GM18505 (cell line): Measurements from ENCODE around the gene TUT7.

Source experiments
- ATAC-seq: cut with Tn5 transposase; IDR thresholded peaks from one replicate; pipeline ENCODE4 v1.9.1; 2021; ENCODE audit not compliant: unreplicated experiment
- POLR2A ChIP-seq: IDR thresholded peaks from 4 replicates; pipeline ENCODE4 v1.6.1; 2011; ENCODE audit warnings: borderline replicate concordance; ENCODE audit not compliant: insufficient read depth, insufficient read length; ENCODE audit errors: extremely low read depth

Gene TUT7

DNA sequence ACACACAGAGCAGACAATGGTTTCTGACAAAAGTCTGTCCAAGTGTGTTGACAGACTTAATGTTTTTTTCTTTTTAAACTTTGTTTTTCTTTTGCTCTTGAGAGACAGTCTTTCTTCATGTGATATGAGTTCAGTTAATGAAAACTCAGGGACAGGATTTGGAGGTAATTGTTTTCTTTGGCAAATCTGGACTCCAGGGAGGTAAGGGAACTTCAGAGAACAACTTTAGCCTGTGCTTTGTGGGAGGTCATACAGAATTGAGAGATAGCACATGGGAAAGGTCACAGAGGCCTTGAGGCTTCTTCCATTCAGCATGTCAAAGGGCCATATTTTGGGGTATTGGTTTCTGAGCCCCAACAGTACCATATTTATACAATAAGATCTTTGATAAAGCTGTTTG lies 104.1 kb downstream of the TUT7 start:
- no peak for ATAC-seq
- no peak for TF ChIP-seq POLR2A

DNA sequence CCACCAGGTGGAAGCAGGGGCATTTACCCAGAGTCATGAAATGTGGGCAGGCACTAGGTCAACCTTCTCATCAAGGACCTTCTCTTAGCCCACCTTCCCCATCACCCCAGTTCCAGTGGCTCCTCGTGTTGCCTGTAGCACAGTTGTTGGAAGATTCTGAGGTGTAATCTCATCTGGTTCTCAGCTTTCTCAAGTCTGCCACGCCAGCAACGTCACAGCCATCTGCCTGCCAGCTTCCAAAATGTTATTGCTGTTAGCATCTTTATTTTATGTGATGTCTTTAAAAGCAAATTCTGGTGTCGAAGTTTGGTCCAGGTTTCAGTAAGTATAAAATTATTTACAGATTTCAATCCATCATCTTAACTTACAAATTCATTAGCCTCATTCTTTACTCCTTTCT lies 105.5 kb downstream of the TUT7 start:
- no peak for ATAC-seq
- TF ChIP-seq POLR2A, result no peak

DNA sequence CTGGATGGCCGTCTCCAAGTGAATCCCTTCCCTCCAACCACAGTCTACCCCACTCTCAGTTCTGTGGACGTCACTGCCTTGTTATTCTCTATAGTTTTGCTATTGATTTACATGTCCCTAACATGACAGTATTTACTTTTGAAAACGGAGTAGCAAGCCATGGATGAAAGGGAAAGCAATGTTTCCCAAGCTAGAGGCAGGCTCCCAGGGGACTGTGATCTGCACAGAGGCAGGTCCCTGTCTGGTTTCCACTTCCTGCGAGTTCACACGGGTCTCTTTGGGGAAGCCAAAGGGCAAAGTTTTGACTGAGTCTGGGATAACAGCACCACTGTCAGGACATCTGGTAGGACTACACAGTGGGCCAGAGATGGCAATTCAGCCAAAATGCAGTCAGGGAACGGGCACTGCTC lies 107.5 kb downstream of the TUT7 start:
- ATAC-seq, result no peak
- TF ChIP-seq POLR2A, result no peak

DNA sequence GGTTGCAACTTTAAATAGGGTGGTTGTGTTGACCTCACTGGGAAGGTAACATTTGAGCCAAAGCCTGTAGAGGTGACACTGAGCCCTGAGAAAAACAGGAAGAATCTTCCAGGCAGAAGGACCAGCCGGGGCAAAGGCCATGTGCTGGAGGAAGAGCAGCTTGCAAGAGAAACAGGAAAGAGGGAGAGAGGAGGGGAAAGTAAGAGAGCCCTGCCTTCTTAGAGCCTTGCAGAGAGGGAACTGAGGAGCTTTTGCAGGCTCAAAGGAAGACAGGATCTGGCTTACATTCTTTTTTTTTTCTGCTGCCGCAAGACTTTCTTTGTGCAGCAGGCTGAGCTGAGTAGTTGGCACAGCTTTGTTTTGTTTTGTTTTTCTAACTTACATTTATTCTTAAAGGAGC lies 112.1 kb downstream of the TUT7 start:
- ATAC-seq, result no peak
- TF ChIP-seq POLR2A, result no peak

DNA sequence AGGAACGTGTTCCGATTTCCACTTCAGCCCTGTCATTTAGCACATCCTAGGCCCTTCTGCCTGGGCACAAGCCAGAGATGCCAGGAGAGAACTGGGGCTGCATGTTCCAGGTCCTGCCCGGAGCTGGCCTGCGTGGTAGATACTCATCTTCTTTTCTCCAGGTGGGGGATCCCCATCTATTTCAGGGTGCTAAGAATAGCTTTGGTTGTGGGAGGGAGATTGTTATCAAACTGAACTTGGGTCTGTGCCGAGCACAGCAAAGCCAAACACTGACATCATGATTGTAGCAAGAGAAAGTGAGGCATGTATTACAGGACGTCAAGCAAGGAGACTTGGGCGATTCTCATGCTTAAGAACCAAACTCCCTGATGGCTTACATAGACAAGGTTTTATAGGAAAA lies 113.0 kb downstream of the TUT7 start:
- ATAC-seq, result no peak
- no peak for TF ChIP-seq POLR2A

DNA sequence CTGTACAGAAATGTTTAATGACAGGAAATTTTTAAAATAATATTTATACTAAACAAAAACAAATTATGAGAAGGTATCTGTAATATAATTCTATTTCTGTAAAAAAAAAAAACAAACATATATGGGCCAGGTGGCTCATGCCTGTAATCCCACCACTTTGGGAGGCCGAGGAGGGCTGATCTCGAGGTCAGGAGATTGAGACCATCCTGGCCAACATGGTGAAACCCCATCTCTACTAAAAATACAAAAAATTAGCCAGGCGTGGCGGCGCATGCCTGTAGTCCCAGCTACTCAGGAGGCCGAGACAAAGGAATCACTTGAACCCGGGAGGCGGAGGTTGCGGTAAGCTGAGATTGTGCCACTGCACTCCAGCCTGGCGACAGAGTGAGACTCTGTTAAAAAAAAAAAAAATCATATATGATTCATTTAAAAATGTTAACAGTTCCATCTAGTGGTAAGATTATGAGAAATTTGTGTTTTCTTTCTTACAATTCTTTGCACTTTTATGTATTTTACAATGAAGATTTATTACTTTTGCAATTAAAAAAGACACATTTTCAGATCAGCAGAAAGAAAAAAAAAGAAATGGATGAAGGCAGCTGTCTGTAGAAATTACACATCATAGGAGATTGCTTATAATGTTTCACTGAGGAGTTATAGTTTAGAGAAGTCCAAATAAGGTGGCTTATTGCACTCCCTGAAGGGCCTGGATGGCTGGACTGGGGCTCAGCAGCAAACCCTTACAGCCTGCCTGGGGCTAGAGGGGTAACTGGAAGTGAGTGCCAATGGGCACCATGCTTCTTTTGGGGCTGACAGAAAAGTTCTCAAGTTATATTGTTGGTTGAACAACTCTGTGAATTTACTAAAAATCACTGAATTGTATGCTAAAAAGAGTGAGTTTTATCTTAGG lies 115.1 kb downstream of the TUT7 start:
- TF ChIP-seq POLR2A, result no peak

More for the DNA sequence above, 115.1 kb downstream of the TUT7 start:
- ATAC-seq, result no peak
